Neuron (in vitro differentiated cells): ENCODE measurements around the gene KCNAB1.

Experiments used
- H2AFZ ChIP-seq: one replicate; pipeline ENCODE4 v1.6.1; 2013; ENCODE audit warnings: low read depth, mild to moderate bottlenecking, inconsistent platforms, low read length, moderate library complexity
- H3K27me3 ChIP-seq: one replicate; pipeline ENCODE4 v1.6.1; 2013; ENCODE audit warnings: low read length; ENCODE audit not compliant: insufficient read depth
- H3K36me3 ChIP-seq: one replicate; pipeline ENCODE4 v1.6.1; 2013; ENCODE audit warnings: low read length; ENCODE audit not compliant: insufficient read depth
- H3K4me1 ChIP-seq: one replicate; pipeline ENCODE4 v1.6.1; 2013; ENCODE audit warnings: low read length; ENCODE audit not compliant: insufficient read depth
- H3K4me3 ChIP-seq: 2 replicates; pipeline ENCODE4 v1.5.1; 2013; ENCODE audit warnings: mild to moderate bottlenecking, low read length, moderate library complexity
- H3K9me3 ChIP-seq: one replicate; pipeline ENCODE4 v1.6.1; 2013; ENCODE audit warnings: low read length

The KCNAB1 gene

GRCh38 chr3:156148345-156148945 lies 28.1 kb downstream of the KCNAB1 start:
- Histone ChIP-seq H3K4me1 (peaks cover 9% of the 10 kb centered on the region), H3K9me3 (no peaks in the 10 kb centered on the region), H3K27me3 (peaks cover 4% of the 10 kb centered on the region), H2AFZ (no peak overlapping the region), H3K36me3 (no peaks in the 10 kb centered on the region), H3K4me3 (no peak overlapping the region)

GRCh38 chr3:156148946-156149381 lies 28.6 kb downstream of the KCNAB1 start:
- H3K4me1 ChIP-seq = peaks cover 9% of the 10 kb centered on the region

GRCh38 chr3:156149876-156150275 lies 29.5 kb downstream of the KCNAB1 start:
- Histone ChIP-seq H3K36me3 (no peaks in the 10 kb centered on the region), H2AFZ (peak overlapping the region; percentile 96), H3K27me3 (peaks cover 3% of the 10 kb centered on the region), H3K4me1 (peaks cover 9% of the 10 kb centered on the region), H3K4me3 (peak overlapping the region; percentile 37), H3K9me3 (no peaks in the 10 kb centered on the region)

More at GRCh38 chr3:156148946-156149381, 28.6 kb downstream of the KCNAB1 start:
- no peak overlapping the region for H2AFZ ChIP-seq
- peaks cover 4% of the 10 kb centered on the region for H3K27me3 ChIP-seq
- no peak overlapping the region for H3K4me3 ChIP-seq
- no peaks in the 10 kb centered on the region for H3K36me3 ChIP-seq
- no peaks in the 10 kb centered on the region for H3K9me3 ChIP-seq

- Histone ChIP-seq H3K27me3 (no peaks in the 10 kb centered on the region), H3K4me3 (peak overlapping the region; percentile 37), H3K4me1 (peaks cover 9% of the 10 kb centered on the region), H3K36me3 (no peaks in the 10 kb centered on the region), H3K9me3 (no peaks in the 10 kb centered on the region), H2AFZ (peak overlapping the region; percentile 96)
Observed at GRCh38 chr3:156150434-156151066, 30.2 kb downstream of the KCNAB1 start.

GRCh38 chr3:156151824-156152428 lies 31.5 kb downstream of the KCNAB1 start:
- Histone ChIP-seq H3K4me3 (no peak overlapping the region), H3K27me3 (no peaks in the 10 kb centered on the region), H3K4me1 (peaks cover 6% of the 10 kb centered on the region), H3K36me3 (no peaks in the 10 kb centered on the region), H2AFZ (no peak overlapping the region), H3K9me3 (no peaks in the 10 kb centered on the region)

GRCh38 chr3:156158656-156159295 lies 38.4 kb downstream of the KCNAB1 start:
- Histone ChIP-seq H3K4me1 (no peaks in the 10 kb centered on the region), H3K27me3 (no peaks in the 10 kb centered on the region), H3K4me3 (no peak overlapping the region), H3K9me3 (no peaks in the 10 kb centered on the region), H3K36me3 (no peaks in the 10 kb centered on the region), H2AFZ (no peak overlapping the region)

GRCh38 chr3:156160647-156161046 lies 40.3 kb downstream of the KCNAB1 start:
- Histone ChIP-seq H3K27me3 (no peaks in the 10 kb centered on the region), H2AFZ (no peak overlapping the region), H3K4me1 (no peaks in the 10 kb centered on the region)

GRCh38 chr3:156161172-156161571 lies 40.8 kb downstream of the KCNAB1 start:
- Histone ChIP-seq H3K9me3 (no peaks in the 10 kb centered on the region), H3K4me1 (no peaks in the 10 kb centered on the region), H3K36me3 (no peaks in the 10 kb centered on the region), H3K4me3 (no peak overlapping the region), H3K27me3 (no peaks in the 10 kb centered on the region), H2AFZ (no peak overlapping the region)

More at GRCh38 chr3:156160647-156161046, 40.3 kb downstream of the KCNAB1 start:
- no peaks in the 10 kb centered on the region for H3K36me3 ChIP-seq
- no peaks in the 10 kb centered on the region for H3K9me3 ChIP-seq
- no peak overlapping the region for H3K4me3 ChIP-seq

- H3K27me3 ChIP-seq = no peaks in the 10 kb centered on the region
- H2AFZ ChIP-seq = no peak overlapping the region
- H3K36me3 ChIP-seq = no peaks in the 10 kb centered on the region
- no peak overlapping the region for H3K4me3 ChIP-seq
- no peaks in the 10 kb centered on the region for H3K4me1 ChIP-seq
- H3K9me3 ChIP-seq = no peaks in the 10 kb centered on the region
Observed at GRCh38 chr3:156163848-156164247, 43.5 kb downstream of the KCNAB1 start.

- Histone ChIP-seq H3K4me3 (no peak overlapping the region), H3K4me1 (no peaks in the 10 kb centered on the region), H3K36me3 (no peaks in the 10 kb centered on the region), H3K27me3 (no peaks in the 10 kb centered on the region), H3K9me3 (no peaks in the 10 kb centered on the region), H2AFZ (no peak overlapping the region)
Observed at GRCh38 chr3:156166808-156167207, 46.4 kb downstream of the KCNAB1 start.

GRCh38 chr3:156170571-156170970 lies 50.2 kb downstream of the KCNAB1 start:
- H3K27me3 ChIP-seq = no peaks in the 10 kb centered on the region
- no peak overlapping the region for H3K4me3 ChIP-seq

GRCh38 chr3:156171281-156172267 lies 51.2 kb downstream of the KCNAB1 start:
- no peak overlapping the region for H2AFZ ChIP-seq
- no peaks in the 10 kb centered on the region for H3K9me3 ChIP-seq
- H3K36me3 ChIP-seq = no peaks in the 10 kb centered on the region
- H3K27me3 ChIP-seq = no peaks in the 10 kb centered on the region
- H3K4me3 ChIP-seq = no peak overlapping the region
- H3K4me1 ChIP-seq = no peaks in the 10 kb centered on the region

More at GRCh38 chr3:156170571-156170970, 50.2 kb downstream of the KCNAB1 start:
- H2AFZ ChIP-seq = no peak overlapping the region
- no peaks in the 10 kb centered on the region for H3K9me3 ChIP-seq
- no peaks in the 10 kb centered on the region for H3K4me1 ChIP-seq
- H3K36me3 ChIP-seq = no peaks in the 10 kb centered on the region
